ENCODE results near the gene JADE3. TPM values are rescaled to one million over a fixed set of nuclear protein-coding genes. Genes with fewer than 3 reads are reported as not detected.

Gene JADE3
- polyA plus RNA-seq, 1 donor: 9.3 TPM

Other genes with a start within 250 kb of the JADE3 start
- 4.3 TPM for gene SLC9A7, start 153.3 kb upstream of the JADE3 start, polyA plus RNA-seq
- 12.3 TPM for gene RP2, start 75.4 kb upstream of the JADE3 start, polyA plus RNA-seq
- gene RGN, start 166.0 kb downstream of the JADE3 start, polyA plus RNA-seq: 170 TPM
- 81.4 TPM for gene NDUFB11, start 232.3 kb downstream of the JADE3 start, polyA plus RNA-seq
- 39.5 TPM for gene RBM10, start 232.8 kb downstream of the JADE3 start, polyA plus RNA-seq